Mesodermal cell (in vitro differentiated cells): ENCODE measurements around the gene HOXD4.

ENCODE experiments used
- H3K27ac ChIP-seq: 2 replicates; pipeline ENCODE4 v1.7.0; 2013; ENCODE audit warnings: mild to moderate bottlenecking, low read depth, low read length, moderate library complexity; ENCODE audit not compliant: severe bottlenecking
- H3K36me3 ChIP-seq: 2 replicates; pipeline ENCODE4 v1.7.1; 2013; ENCODE audit warnings: mild to moderate bottlenecking, low read length, moderate library complexity; ENCODE audit not compliant: control insufficient read depth, insufficient read depth
- H3K4me1 ChIP-seq: one replicate; pipeline ENCODE4 v1.7.1; 2013; ENCODE audit warnings: mild to moderate bottlenecking, low read length; ENCODE audit not compliant: insufficient read depth, control insufficient read depth, poor library complexity, severe bottlenecking
- H3K4me3 ChIP-seq: 2 replicates; pipeline ENCODE4 v1.7.0; 2013; ENCODE audit warnings: low read length, control low read depth, mild to moderate bottlenecking; ENCODE audit not compliant: insufficient read depth, poor library complexity, severe bottlenecking; ENCODE audit errors: extremely low read depth
- H3K9me3 ChIP-seq: 2 replicates; pipeline ENCODE4 v1.7.1; 2013; ENCODE audit warnings: mild to moderate bottlenecking, low read length, moderate library complexity; ENCODE audit not compliant: control insufficient read depth
- WGBS, 2 experiments: methylation state at CpG; one replicate each; pipeline ENCODE4 v1.1.5; 2013; ENCODE audit warnings: missing lambda C conversion rate in 2 of 2; ENCODE audit not compliant: insufficient coverage in 2 of 2; 5-methylcytosine and 5-hydroxymethylcytosine counted together

The HOXD4 gene

GRCh38 chr2:176162911-176163671 lies 11.7 kb downstream of the HOXD4 start:
- Histone ChIP-seq H3K4me3 (no peak overlapping the region), H3K9me3 (no peaks in the 10 kb centered on the region), H3K36me3 (no peaks in the 10 kb centered on the region), H3K27ac (no peak overlapping the region), H3K4me1 (no peaks in the 10 kb centered on the region)
- 1% methylated on average over 13 to 22 of the region's 29 CpGs for WGBS, 2 experiments

GRCh38 chr2:176163672-176164056 lies 12.3 kb downstream of the HOXD4 start:
- H3K4me3 ChIP-seq = no peak overlapping the region
- WGBS, 2 experiments = 0 to 2% methylated on average over 4 to 5 of the region's 12 CpGs
- no peaks in the 10 kb centered on the region for H3K4me1 ChIP-seq

GRCh38 chr2:176164201-176164600 lies 12.9 kb downstream of the HOXD4 start:
- no peak overlapping the region for H3K4me3 ChIP-seq
- WGBS, 2 experiments = 8 to 9% methylated on average over 11 to 13 of the region's 13 CpGs
- H3K36me3 ChIP-seq = no peaks in the 10 kb centered on the region
- no peak overlapping the region for H3K27ac ChIP-seq
- no peaks in the 10 kb centered on the region for H3K4me1 ChIP-seq
- no peaks in the 10 kb centered on the region for H3K9me3 ChIP-seq

More at GRCh38 chr2:176163672-176164056, 12.3 kb downstream of the HOXD4 start:
- H3K27ac ChIP-seq = no peak overlapping the region
- no peaks in the 10 kb centered on the region for H3K36me3 ChIP-seq
- H3K9me3 ChIP-seq = no peaks in the 10 kb centered on the region

GRCh38 chr2:176164611-176165369 lies 13.4 kb downstream of the HOXD4 start:
- H3K4me3 ChIP-seq = no peak overlapping the region
- 1% methylated on average over 38 to 42 of the region's 52 CpGs for WGBS, 2 experiments
- H3K36me3 ChIP-seq = no peaks in the 10 kb centered on the region
- no peaks in the 10 kb centered on the region for H3K9me3 ChIP-seq
- H3K27ac ChIP-seq = peak overlapping the region; percentile 16
- H3K4me1 ChIP-seq = no peaks in the 10 kb centered on the region

GRCh38 chr2:176165370-176166050 lies 14.2 kb downstream of the HOXD4 start:
- Histone ChIP-seq H3K36me3 (no peaks in the 10 kb centered on the region), H3K27ac (peak overlapping the region; percentile 16), H3K9me3 (no peaks in the 10 kb centered on the region), H3K4me1 (no peaks in the 10 kb centered on the region), H3K4me3 (no peak overlapping the region)
- 3 to 4% methylated on average over 13 to 20 of the region's 26 CpGs for WGBS, 2 experiments

GRCh38 chr2:176166272-176166671 lies 14.9 kb downstream of the HOXD4 start:
- no peaks in the 10 kb centered on the region for H3K36me3 ChIP-seq
- 20% methylated on average over 1 of the region's 2 CpGs; no CpG with 5 or more reads in 1 of the 2 experiments for WGBS, 2 experiments
- no peaks in the 10 kb centered on the region for H3K4me1 ChIP-seq
- no peak overlapping the region for H3K4me3 ChIP-seq
- no peak overlapping the region for H3K27ac ChIP-seq
- no peaks in the 10 kb centered on the region for H3K9me3 ChIP-seq

GRCh38 chr2:176167398-176167797 lies 16.0 kb downstream of the HOXD4 start:
- Histone ChIP-seq H3K36me3 (no peaks in the 10 kb centered on the region), H3K27ac (no peak overlapping the region), H3K4me1 (no peaks in the 10 kb centered on the region), H3K9me3 (no peaks in the 10 kb centered on the region), H3K4me3 (no peak overlapping the region)
- WGBS, 2 experiments = no CpG with 5 or more reads among the region's 1 CpG

- Histone ChIP-seq H3K4me3 (no peak overlapping the region), H3K27ac (no peak overlapping the region), H3K36me3 (no peaks in the 10 kb centered on the region), H3K4me1 (no peaks in the 10 kb centered on the region), H3K9me3 (no peaks in the 10 kb centered on the region)
- WGBS, 2 experiments = 40 to 77% methylated on average over 4 to 5 of the region's 5 CpGs
Measured at GRCh38 chr2:176169181-176169580, 17.8 kb downstream of the HOXD4 start.

GRCh38 chr2:176169711-176170110 lies 18.4 kb downstream of the HOXD4 start:
- H3K4me3 ChIP-seq = no peak overlapping the region
- H3K9me3 ChIP-seq = no peaks in the 10 kb centered on the region
- no peaks in the 10 kb centered on the region for H3K4me1 ChIP-seq
- H3K36me3 ChIP-seq = no peaks in the 10 kb centered on the region
- no CpG with 5 or more reads among the region's 2 CpGs for WGBS, 2 experiments
- no peak overlapping the region for H3K27ac ChIP-seq

- WGBS, 2 experiments = no CpG with 5 or more reads among the region's 1 CpG
- no peaks in the 10 kb centered on the region for H3K36me3 ChIP-seq
- H3K4me3 ChIP-seq = no peak overlapping the region
- no peak overlapping the region for H3K27ac ChIP-seq
- no peaks in the 10 kb centered on the region for H3K9me3 ChIP-seq
- no peaks in the 10 kb centered on the region for H3K4me1 ChIP-seq
Measured at GRCh38 chr2:176170602-176171305, 19.4 kb downstream of the HOXD4 start.
